HFFc6 (cell line): ENCODE data around the gene ZNF365. TPM values are rescaled to one million over a fixed set of nuclear protein-coding genes. Genes with fewer than 3 reads are reported as not detected.
A peak's percentile ranks its signal among the peaks of the same experiment; 100 is the strongest.
"Not testable (repeated sequence)": the region's sequence is repeated elsewhere in the genome, so short reads cannot be mapped to it uniquely, and the experiment has no call there.

ENCODE experiments used
- DNase-seq: peaks from one replicate; pipeline ENCODE4 v3.0.0-alpha.2; 2018
- H3K27ac Mint-ChIP-seq: 2 replicates; pipeline ENCODE4 v1.8.0; 2020; ENCODE audit warnings: mild to moderate bottlenecking, mixed read lengths
- H3K27me3 Mint-ChIP-seq: 2 replicates; pipeline ENCODE4 v1.8.0; 2021; ENCODE audit warnings: mild to moderate bottlenecking, moderate library complexity, mixed read lengths; ENCODE audit not compliant: insufficient read depth
- H3K36me3 Mint-ChIP-seq: 2 replicates; pipeline ENCODE4 v1.8.0; 2021; ENCODE audit warnings: low read depth, mixed read lengths
- H3K4me1 Mint-ChIP-seq: 2 replicates; pipeline ENCODE4 v1.8.0; 2020; ENCODE audit warnings: low read depth, mixed read lengths
- H3K4me3 Mint-ChIP-seq: 2 replicates; pipeline ENCODE4 v1.8.0; 2020; ENCODE audit warnings: mild to moderate bottlenecking, moderate library complexity, mixed read lengths
- H3K9me3 Mint-ChIP-seq: 2 replicates; pipeline ENCODE4 v1.8.0; 2020; ENCODE audit warnings: mild to moderate bottlenecking, mixed read lengths
- total RNA-seq, 6 experiments: library from RNA; stranded (reverse); fragmentation: NEBNext Ultra II Directional; extraction: Animal tissue kit (Norgen Biotek cat#: 25700); gene quantifications; 2 replicates in 1 of 6; 3 replicates in 5 of 6; pipeline ENCODE4 v1.2.3, GENCODE V29; 2021
- TF ChIP-seq, protein P1 (sequence below): fragments of 200-600 bp; sonication (generic); IDR thresholded peaks from 2 replicates; pipeline ENCODE4 v1.5.0; 2021; ENCODE audit warnings: antibody characterized with exemption, mild to moderate bottlenecking

ZNF365 gene
- total RNA-seq, 6 experiments from 2014 or later = 10.2 to 14.7 (median 11.3) TPM

DNA sequence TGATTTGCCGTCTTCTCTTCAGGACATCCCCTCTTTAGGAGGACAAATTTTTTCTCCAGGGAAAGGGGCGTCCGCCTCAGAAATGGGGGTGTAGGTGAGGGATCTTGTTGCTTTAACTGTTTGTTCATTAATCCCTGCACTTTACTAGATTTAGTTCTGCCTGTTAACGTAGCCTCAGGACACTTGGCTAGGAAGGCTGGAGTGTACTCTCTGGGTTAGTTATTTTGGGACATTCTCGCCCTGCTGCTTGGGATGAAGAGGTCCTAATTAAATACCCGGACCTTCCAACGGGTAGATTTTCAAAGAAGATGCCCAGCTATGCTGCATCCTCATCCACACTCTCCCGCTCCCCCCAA lies 552 bp upstream of the ZNF365 start:
- Mint-ChIP-seq H3K9me3 (no peaks in the 10 kb centered on the region), H3K27ac (peak overlapping the region; percentile 89), H3K36me3 (peaks cover 15% of the 10 kb centered on the region), H3K4me3 (peak overlapping the region; percentile 93), H3K27me3 (peaks cover 3% of the 10 kb centered on the region; the same call in 1 of the 2 replicates), H3K4me1 (peaks cover 54% of the 10 kb centered on the region)
- no peak for DNase-seq
- TF ChIP-seq, protein P1, sequence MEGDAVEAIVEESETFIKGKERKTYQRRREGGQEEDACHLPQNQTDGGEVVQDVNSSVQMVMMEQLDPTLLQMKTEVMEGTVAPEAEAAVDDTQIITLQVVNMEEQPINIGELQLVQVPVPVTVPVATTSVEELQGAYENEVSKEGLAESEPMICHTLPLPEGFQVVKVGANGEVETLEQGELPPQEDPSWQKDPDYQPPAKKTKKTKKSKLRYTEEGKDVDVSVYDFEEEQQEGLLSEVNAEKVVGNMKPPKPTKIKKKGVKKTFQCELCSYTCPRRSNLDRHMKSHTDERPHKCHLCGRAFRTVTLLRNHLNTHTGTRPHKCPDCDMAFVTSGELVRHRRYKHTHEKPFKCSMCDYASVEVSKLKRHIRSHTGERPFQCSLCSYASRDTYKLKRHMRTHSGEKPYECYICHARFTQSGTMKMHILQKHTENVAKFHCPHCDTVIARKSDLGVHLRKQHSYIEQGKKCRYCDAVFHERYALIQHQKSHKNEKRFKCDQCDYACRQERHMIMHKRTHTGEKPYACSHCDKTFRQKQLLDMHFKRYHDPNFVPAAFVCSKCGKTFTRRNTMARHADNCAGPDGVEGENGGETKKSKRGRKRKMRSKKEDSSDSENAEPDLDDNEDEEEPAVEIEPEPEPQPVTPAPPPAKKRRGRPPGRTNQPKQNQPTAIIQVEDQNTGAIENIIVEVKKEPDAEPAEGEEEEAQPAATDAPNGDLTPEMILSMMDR = no peak

DNA sequence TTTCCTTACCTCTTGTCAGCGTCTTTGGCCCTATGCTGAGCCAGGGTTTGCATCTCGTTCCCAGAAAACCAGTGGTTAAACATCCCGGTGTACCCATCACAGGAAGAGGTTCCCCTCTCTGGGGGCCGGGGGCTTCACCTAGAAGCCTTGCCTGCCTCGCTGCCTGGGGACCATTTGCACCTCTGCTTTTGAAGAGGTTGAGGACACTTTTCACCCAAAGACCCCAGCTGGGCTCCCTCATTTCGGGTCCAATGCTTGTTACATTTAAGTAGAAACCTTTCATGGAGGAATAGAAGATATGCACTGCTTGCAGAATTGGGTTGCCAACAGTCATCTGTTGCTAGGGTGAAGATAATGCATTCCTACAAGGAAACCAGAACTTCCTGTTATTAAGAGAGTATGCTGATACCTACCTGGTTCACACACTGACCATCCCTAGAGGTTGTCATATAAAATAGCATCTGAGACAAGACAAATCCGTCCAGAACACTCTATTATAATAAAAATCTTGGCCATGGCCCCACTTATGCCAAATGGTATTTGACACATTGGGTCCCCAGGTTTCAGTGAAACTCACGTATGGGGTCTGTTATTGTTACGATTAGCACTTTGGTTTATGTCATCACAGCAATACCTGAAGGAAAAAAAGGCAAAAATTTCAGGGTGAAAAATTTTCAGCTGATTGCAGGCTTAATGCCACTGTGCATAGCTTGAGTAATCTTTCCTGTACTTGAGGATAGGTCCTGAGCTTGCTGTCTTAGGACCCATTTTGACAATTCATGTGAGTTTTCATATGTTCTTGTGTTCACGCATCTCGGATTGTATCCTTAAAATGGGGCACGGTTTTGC lies 917 bp downstream of the ZNF365 start:
- DNase-seq = peak; percentile 41
- Mint-ChIP-seq H3K36me3 (peaks cover 16% of the 10 kb centered on the region), H3K9me3 (no peaks in the 10 kb centered on the region), H3K27ac (peak overlapping the region; percentile 65), H3K4me3 (peak overlapping the region; percentile 93), H3K27me3 (peaks cover 1% of the 10 kb centered on the region; the same call in 1 of the 2 replicates), H3K4me1 (peaks cover 64% of the 10 kb centered on the region)
- TF ChIP-seq, protein P1 = no peak

DNA sequence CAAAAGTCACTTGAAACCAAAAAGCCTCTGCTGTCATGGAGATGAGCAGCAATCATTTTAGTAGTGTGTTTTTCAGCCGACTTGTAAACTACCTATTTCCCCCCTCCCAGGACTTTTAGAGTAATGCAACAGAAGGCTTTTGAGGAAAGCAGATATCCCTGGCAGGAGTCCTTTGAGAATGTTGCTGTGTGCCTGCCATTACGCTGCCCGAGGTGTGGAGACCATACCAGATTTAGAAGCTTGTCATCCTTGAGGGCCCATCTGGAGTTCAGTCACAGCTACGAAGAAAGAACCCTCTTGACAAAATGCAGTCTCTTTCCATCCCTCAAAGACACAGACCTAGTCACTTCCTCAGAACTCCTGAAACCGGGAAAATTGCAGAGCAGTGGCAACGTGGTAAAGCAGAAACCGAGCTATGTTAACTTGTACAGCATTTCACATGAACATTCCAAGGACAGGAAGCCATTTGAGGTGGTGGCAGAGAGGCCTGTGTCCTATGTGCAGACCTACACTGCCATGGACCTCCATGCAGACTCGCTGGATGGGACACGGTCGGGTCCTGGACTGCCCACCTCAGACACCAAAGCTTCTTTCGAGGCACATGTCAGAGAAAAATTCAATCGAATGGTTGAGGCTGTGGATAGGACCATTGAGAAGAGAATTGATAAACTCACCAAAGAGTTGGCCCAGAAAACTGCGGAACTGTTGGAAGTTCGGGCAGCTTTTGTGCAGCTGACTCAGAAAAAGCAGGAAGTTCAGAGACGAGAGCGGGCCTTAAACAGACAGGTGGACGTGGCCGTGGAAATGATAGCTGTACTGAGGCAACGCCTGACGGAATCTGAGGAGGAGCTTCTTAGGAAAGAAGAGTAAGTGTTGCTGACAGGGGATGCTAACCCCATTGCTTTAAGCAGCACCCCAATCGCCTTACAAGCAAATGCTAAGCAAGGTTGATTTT lies 2.2 kb downstream of the ZNF365 start:
- Mint-ChIP-seq H3K27me3 (peaks cover 1% of the 10 kb centered on the region; the same call in 1 of the 2 replicates), H3K4me3 (0 out of 2 replicates have a peak overlapping the region, but pooled peaks have one; percentile 93), H3K9me3 (no peaks in the 10 kb centered on the region), H3K36me3 (peaks cover 16% of the 10 kb centered on the region), H3K27ac (no peak overlapping the region; the same call in 1 of the 2 replicates), H3K4me1 (peaks cover 77% of the 10 kb centered on the region)
- TF ChIP-seq, protein P1 = no peak
- no peak for DNase-seq

DNA sequence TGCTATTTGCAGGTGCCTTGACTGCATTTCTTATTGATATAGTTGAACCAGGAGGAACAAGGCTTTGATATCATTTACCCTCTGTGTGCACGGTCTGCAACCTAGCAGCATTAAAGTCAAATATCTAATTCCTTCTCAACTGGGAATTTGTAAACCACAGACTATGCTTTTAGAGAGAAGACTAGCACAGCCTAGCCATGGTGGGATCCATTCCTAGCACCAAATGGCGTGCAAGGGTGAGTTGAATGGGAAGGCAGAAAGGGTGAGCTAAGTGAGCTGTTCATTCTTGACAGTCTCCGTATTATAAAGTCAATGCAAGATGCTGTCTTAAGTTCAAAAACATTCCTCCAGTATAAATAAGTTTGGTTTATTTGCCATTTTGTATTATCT lies 2.9 kb downstream of the ZNF365 start:
- Mint-ChIP-seq H3K36me3 (peaks cover 16% of the 10 kb centered on the region), H3K27me3 (peaks cover 1% of the 10 kb centered on the region; the same call in 1 of the 2 replicates)

DNA sequence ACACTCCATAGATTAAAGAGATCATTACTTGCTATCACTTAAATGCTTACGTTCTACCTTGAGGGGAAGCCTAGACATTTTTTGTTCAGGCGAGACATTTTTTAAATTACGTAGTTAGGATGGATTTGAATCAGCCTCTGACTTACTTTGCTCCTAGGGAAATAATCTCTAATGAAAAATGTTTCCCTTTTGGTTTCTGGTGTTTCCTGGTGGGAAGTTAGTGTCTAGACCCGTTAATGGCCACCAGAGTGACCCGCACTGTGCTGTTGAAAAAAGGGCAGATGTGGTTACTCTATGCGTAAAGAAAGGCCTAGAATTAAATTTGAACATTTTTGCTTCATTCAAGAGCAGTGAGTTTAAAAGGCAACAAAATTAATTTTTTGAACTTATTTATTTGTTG lies 3.8 kb downstream of the ZNF365 start:
- Mint-ChIP-seq H3K27me3 (peaks cover 1% of the 10 kb centered on the region; the same call in 1 of the 2 replicates), H3K4me3 (no peak overlapping the region), H3K4me1 (peaks cover 89% of the 10 kb centered on the region), H3K27ac (no peak overlapping the region), H3K36me3 (peaks cover 23% of the 10 kb centered on the region), H3K9me3 (no peaks in the 10 kb centered on the region)
- DNase-seq = no peak
- TF ChIP-seq, protein P1 = no peak

More for the DNA sequence above, 2.9 kb downstream of the ZNF365 start:
- TF ChIP-seq, protein P1 = no peak
- peaks cover 83% of the 10 kb centered on the region for H3K4me1 Mint-ChIP-seq
- no peak for DNase-seq
- no peak overlapping the region; the same call in 1 of the 2 replicates for H3K4me3 Mint-ChIP-seq
- no peak overlapping the region for H3K27ac Mint-ChIP-seq
- no peaks in the 10 kb centered on the region for H3K9me3 Mint-ChIP-seq

DNA sequence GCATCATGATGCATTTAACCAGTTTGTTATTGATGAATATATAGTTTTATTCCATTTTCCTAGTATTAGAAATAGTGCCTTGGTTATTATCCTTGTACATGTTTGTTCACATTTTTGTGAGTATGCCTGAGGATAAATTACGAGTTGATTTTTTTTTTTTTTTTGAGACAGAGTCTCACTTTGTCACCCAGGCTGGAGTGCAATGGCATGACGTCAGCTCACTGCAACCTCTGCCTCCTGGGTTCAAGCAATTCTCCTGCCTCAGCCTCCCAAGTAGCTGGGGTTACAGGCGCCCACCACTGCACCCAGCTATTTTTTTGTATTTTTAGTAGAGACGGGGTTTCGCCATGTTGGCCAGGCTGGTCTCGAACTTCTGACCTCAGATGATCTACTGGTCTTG lies 4.7 kb downstream of the ZNF365 start:
- peaks cover 26% of the 10 kb centered on the region for H3K36me3 Mint-ChIP-seq

More for the DNA sequence above, 4.7 kb downstream of the ZNF365 start:
- H3K4me1 Mint-ChIP-seq = peaks cover 89% of the 10 kb centered on the region
- H3K27ac Mint-ChIP-seq, H3K27me3 Mint-ChIP-seq, H3K9me3 Mint-ChIP-seq, DNase-seq, H3K4me3 Mint-ChIP-seq: not testable (repeated sequence)
